CD14-positive monocyte (primary cell): ENCODE data around the gene ADH4. TPM values are rescaled to one million over a fixed set of nuclear protein-coding genes. Genes with fewer than 3 reads are reported as not detected.
"Not testable (repeated sequence)": the region's sequence is repeated elsewhere in the genome, so short reads cannot be mapped to it uniquely, and the experiment has no call there.

ENCODE experiments used
- DNase-seq, 3 donors: peaks; one replicate each; pipeline ENCODE4 v3.0.0-alpha.2; 2011 to 2022
- H2AFZ ChIP-seq: 2 replicates; pipeline ENCODE4 v1.6.0; 2012; ENCODE audit warnings: mild to moderate bottlenecking, low read depth, low read length, inconsistent platforms; ENCODE audit not compliant: insufficient read depth, poor library complexity, severe bottlenecking
- H3K27ac ChIP-seq, 2 donors: 1 replicate in 1 of 2; 2 replicates in 1 of 2; pipeline ENCODE4 v1.5.1; 2012 to 2013; ENCODE audit warnings: low read length in 2 of 2, control low read depth in 1 of 2, inconsistent platforms in 1 of 2, low read depth in 1 of 2, mild to moderate bottlenecking in 1 of 2
- H3K27me3 ChIP-seq, 2 donors: one replicate each; pipeline versions ENCODE4 v1.6.0 to v1.6.1; 2011 to 2013; ENCODE audit warnings: low read length in 2 of 2; ENCODE audit not compliant: control insufficient read depth in 2 of 2, insufficient read depth in 2 of 2
- H3K36me3 ChIP-seq, 2 donors: replicated peaks in 1 of 2; 1 replicate in 1 of 2; 2 replicates in 1 of 2; pipeline versions ENCODE4 v1.5.1 to v1.6.1; 2012 to 2013; ENCODE audit warnings: low read length in 2 of 2, control low read depth in 1 of 2, inconsistent platforms in 1 of 2, mild to moderate bottlenecking in 1 of 2; ENCODE audit not compliant: insufficient read depth in 2 of 2, control insufficient read depth in 1 of 2
- H3K4me1 ChIP-seq, 2 donors: 1 replicate in 1 of 2; 2 replicates in 1 of 2; pipeline versions ENCODE4 v1.5.1 to v1.6.1; 2012 to 2013; ENCODE audit warnings: low read length in 2 of 2, control low read depth in 1 of 2, inconsistent platforms in 1 of 2, mild to moderate bottlenecking in 1 of 2, moderate library complexity in 1 of 2; ENCODE audit not compliant: insufficient read depth in 2 of 2, control insufficient read depth in 1 of 2
- H3K4me2 ChIP-seq: replicated peaks from 2 replicates; pipeline ENCODE3; 2012; ENCODE audit warnings: low read length, moderate library complexity, mild to moderate bottlenecking; ENCODE audit not compliant: poor library complexity, severe bottlenecking; ENCODE audit errors: extremely low read depth
- H3K4me3 ChIP-seq, 3 experiments: fragments of 200-600 bp in 1 of 3; sonication (generic) in 1 of 3; replicated peaks in 1 of 3; 1 replicate in 2 of 3; 2 replicates in 1 of 3; pipeline ENCODE4 v1.5.1; 2011 to 2013; ENCODE audit warnings: low read length in 3 of 3, mild to moderate bottlenecking in 3 of 3, control low read depth in 2 of 3, low read depth in 2 of 3, inconsistent platforms in 1 of 3, moderate library complexity in 1 of 3
- H3K79me2 ChIP-seq: 2 replicates; pipeline ENCODE4 v1.6.0; 2012; ENCODE audit warnings: mild to moderate bottlenecking, control low read depth, inconsistent platforms, low read length, moderate library complexity; ENCODE audit not compliant: insufficient read depth
- H3K9ac ChIP-seq: 2 replicates; pipeline ENCODE4 v1.6.0; 2017; ENCODE audit warnings: low read length, mild to moderate bottlenecking; ENCODE audit not compliant: insufficient read depth, poor library complexity, severe bottlenecking
- H3K9me3 ChIP-seq, 2 donors: replicated peaks in 1 of 2; 1 replicate in 1 of 2; 2 replicates in 1 of 2; pipeline versions ENCODE4 v1.5.1 to v1.6.1; 2012 to 2013; ENCODE audit warnings: low read length in 2 of 2, control low read depth in 1 of 2; ENCODE audit not compliant: control insufficient read depth in 1 of 2, insufficient read depth in 1 of 2
- H4K20me1 ChIP-seq: 2 replicates; pipeline ENCODE4 v1.6.0; 2012; ENCODE audit warnings: mild to moderate bottlenecking, low read length, control low read depth, moderate library complexity; ENCODE audit not compliant: insufficient read depth
- H3K27ac Mint-ChIP-seq, 7 donors: one replicate each; pipeline ENCODE4 v1.8.0; 2020; ENCODE audit warnings: mild to moderate bottlenecking in 7 of 7, mixed read lengths in 7 of 7, moderate library complexity in 6 of 7, inconsistent platforms in 2 of 7
- H3K27me3 Mint-ChIP-seq, 3 donors: one replicate each; pipeline ENCODE4 v1.8.0; 2021 to 2022; ENCODE audit warnings: low read depth in 3 of 3, mild to moderate bottlenecking in 3 of 3, mixed read lengths in 3 of 3, moderate library complexity in 3 of 3, inconsistent platforms in 1 of 3
- H3K36me3 Mint-ChIP-seq, 2 donors: one replicate each; pipeline ENCODE4 v1.8.0; 2020; ENCODE audit warnings: mixed read lengths in 2 of 2, inconsistent platforms in 1 of 2, mild to moderate bottlenecking in 1 of 2
- H3K4me1 Mint-ChIP-seq: one replicate; pipeline ENCODE4 v1.8.0; 2020; ENCODE audit warnings: mild to moderate bottlenecking, mixed read lengths
- H3K4me3 Mint-ChIP-seq, 2 donors: one replicate each; pipeline ENCODE4 v1.8.0; 2020; ENCODE audit warnings: mild to moderate bottlenecking in 2 of 2, mixed read lengths in 2 of 2, moderate library complexity in 1 of 2
- H3K9me3 Mint-ChIP-seq, 7 donors: one replicate each; pipeline ENCODE4 v1.8.0; 2020 to 2022; ENCODE audit warnings: mixed read lengths in 7 of 7, mild to moderate bottlenecking in 6 of 7, moderate library complexity in 6 of 7, inconsistent platforms in 2 of 7
- WGBS: methylation state at CpG from one replicate; pipeline ENCODE4 v1.1.5; 2013; ENCODE audit warnings: missing lambda C conversion rate; ENCODE audit not compliant: insufficient coverage; 5-methylcytosine and 5-hydroxymethylcytosine counted together
- intact Hi-C, 2 donors: fragments of 100-400 bp; cut with micrococcal nuclease; formaldehyde crosslinking; loops; one replicate each; pipeline versions ENCODE4 v1.15.0 to v1.15.1; 2023
- polyA minus RNA-seq: library from RNA; depleted of rRNA, polyadenylated mRNA; stranded (reverse); fragments of >200 nt; gene quantifications from 2 replicates; pipeline ENCODE4 v1.2.3, GENCODE V29; 2012
- polyA plus RNA-seq, 3 donors: library from polyadenylated mRNA; depleted of rRNA in 1 of 3; unstranded in 2 of 3; stranded (reverse) in 1 of 3; fragments of 300-500 nt in 2 of 3; fragments of >200 nt in 1 of 3; fragmentation: Illumina TruSeq in 2 of 3; gene quantifications; 1 replicate in 2 of 3; 2 replicates in 1 of 3; pipeline ENCODE4 v1.2.3, GENCODE V29; 2012 to 2021
- total RNA-seq, 12 experiments: library from RNA in 1 of 12; stranded (reverse) in 1 of 12; fragments of 120-200 nt in 1 of 12; gene quantifications; one replicate each; pipeline ENCODE4 v1.2.4 and lab custom pipeline; 2013 to 2026; ENCODE audit warnings: mixed read lengths in 6 of 12, inconsistent platforms in 1 of 12
- TF ChIP-seq, protein P1 (sequence below): fragments of 200-600 bp; IDR thresholded peaks from one replicate; pipeline ENCODE4 v1.8.0; 2022; ENCODE audit warnings: antibody characterized with exemption, mild to moderate bottlenecking

ADH4 gene
- not detected for total RNA-seq (2013)
- polyA plus RNA-seq = not detected
- not detected in 2 replicates for polyA minus RNA-seq
- total RNA-seq (lab: John Stamatoyannopoulos, UW) = 0 to 1.7 (median 0) reads per million in 11 experiments

DNA sequence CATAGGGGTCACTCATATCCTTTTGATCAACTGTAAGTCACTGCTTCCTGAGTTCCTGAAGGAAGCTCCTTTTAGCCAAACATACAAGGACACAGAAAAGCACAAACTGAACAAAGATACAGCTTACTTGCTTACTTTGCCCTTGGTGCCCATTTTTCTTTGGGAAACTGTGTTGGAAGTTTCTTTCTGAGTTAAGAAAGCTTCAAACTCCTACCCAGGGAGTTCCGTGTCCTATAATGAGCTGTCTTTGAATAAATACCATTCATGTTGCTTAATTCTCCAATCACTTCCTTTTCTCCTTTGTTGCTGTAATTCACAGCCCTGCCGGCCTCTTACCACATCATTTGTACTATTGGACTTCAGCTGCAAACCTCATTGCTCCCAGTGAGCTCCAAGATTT, at the start of gene ADH4:
TSS of gene ADH4 (minus strand) at position 228 of the 400 bp plus-strand sequence. CDS start at position 153, 75 bp downstream.
- no peak for DNase-seq
- H3K27ac Mint-ChIP-seq = no peak within 1 kb of the TSS
- no peaks in the 10 kb centered on the region for H3K27me3 Mint-ChIP-seq
- Histone ChIP-seq H4K20me1 (no peaks in the 10 kb centered on the region), H3K4me2 (no peak within 1 kb of the TSS), H3K4me3 (no peak within 1 kb of the TSS), H3K4me1 (no peaks in the 10 kb centered on the region), H3K27ac (no peak within 1 kb of the TSS), H3K9ac (no peak within 1 kb of the TSS), H3K27me3 (no peaks in the 10 kb centered on the region), H2AFZ (no peak within 1 kb of the TSS), H3K36me3 (no peaks in the 10 kb centered on the region), H3K79me2 (no peaks in the 10 kb centered on the region), H3K9me3 (no peaks in the 10 kb centered on the region)
- no peak within 1 kb of the TSS for H3K4me3 Mint-ChIP-seq
- TF ChIP-seq, protein P1, sequence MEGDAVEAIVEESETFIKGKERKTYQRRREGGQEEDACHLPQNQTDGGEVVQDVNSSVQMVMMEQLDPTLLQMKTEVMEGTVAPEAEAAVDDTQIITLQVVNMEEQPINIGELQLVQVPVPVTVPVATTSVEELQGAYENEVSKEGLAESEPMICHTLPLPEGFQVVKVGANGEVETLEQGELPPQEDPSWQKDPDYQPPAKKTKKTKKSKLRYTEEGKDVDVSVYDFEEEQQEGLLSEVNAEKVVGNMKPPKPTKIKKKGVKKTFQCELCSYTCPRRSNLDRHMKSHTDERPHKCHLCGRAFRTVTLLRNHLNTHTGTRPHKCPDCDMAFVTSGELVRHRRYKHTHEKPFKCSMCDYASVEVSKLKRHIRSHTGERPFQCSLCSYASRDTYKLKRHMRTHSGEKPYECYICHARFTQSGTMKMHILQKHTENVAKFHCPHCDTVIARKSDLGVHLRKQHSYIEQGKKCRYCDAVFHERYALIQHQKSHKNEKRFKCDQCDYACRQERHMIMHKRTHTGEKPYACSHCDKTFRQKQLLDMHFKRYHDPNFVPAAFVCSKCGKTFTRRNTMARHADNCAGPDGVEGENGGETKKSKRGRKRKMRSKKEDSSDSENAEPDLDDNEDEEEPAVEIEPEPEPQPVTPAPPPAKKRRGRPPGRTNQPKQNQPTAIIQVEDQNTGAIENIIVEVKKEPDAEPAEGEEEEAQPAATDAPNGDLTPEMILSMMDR = no peak
- WGBS = no CpG with 5 or more reads among the region's 2 CpGs
- intact Hi-C loops = no loop called here
- H3K9me3 Mint-ChIP-seq = peaks cover 0 to 7% (median 0%) of the 10 kb centered on the region in 7 donors
- H3K4me1 Mint-ChIP-seq = no peaks in the 10 kb centered on the region
- H3K36me3 Mint-ChIP-seq = no peaks in the 10 kb centered on the region

DNA sequence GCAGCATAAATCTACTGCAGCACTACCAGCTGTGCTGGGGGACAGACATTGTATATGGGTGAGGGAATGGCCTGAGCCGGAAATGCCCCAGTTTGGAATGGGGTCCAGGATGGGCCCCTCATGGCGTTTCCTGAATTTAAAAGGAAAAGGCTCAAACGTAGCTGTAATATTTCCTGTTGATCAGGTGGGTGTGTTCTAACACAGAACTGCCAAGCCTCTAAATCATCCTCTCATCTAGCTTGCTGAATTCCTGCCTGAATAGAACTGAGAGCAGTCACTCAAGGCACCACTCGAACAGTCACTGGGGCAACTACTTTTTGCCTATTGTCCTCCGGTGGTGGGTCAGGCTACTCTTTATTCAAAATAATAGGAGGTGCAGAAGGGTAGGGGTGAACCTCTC, 46.2 kb upstream of the ADH4 start:
- Histone ChIP-seq H3K36me3 (no peaks in the 10 kb centered on the region), H2AFZ (no peak overlapping the region), H3K79me2 (no peaks in the 10 kb centered on the region), H3K27ac (no peak overlapping the region), H3K4me2 (no peak overlapping the region), H4K20me1 (no peaks in the 10 kb centered on the region), H3K4me3 (no peak overlapping the region), H3K4me1 (no peaks in the 10 kb centered on the region), H3K27me3 (no peaks in the 10 kb centered on the region), H3K9me3 (peaks cover 23 to 46% of the 10 kb centered on the region in 2 donors), H3K9ac (no peak overlapping the region)
- peaks cover 13 to 42% (median 36%) of the 10 kb centered on the region in 7 donors for H3K9me3 Mint-ChIP-seq
- no peak for DNase-seq
- no peak overlapping the region for H3K4me3 Mint-ChIP-seq
- H3K27ac Mint-ChIP-seq = no peak overlapping the region
- H3K27me3 Mint-ChIP-seq = no peaks in the 10 kb centered on the region
- TF ChIP-seq, protein P1 = no peak
- H3K4me1 Mint-ChIP-seq = no peaks in the 10 kb centered on the region
- H3K36me3 Mint-ChIP-seq = no peaks in the 10 kb centered on the region
- 91% methylated on average over 1 of the region's 5 CpGs for whole genome bisulfite sequencing
- intact Hi-C loops = no loop called here

DNA sequence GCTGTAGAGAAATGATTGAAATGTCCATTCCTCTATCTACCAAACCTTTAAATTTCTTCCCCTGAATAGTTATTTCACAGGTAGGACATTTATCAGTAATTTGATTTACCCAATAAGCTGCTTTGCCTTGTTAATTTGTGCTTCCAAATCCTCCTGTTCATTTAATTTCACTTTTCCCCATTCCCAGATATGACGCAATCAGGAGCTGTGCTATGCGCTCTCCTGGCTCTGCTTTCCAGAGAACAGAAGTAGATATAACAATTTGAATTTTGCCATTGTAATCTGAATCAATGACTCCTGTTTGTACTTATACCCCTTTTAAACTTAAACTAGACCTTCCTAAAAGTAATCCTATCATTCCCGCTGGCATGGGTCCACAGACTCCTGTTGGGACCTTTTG, 45.8 kb upstream of the ADH4 start:
- H2AFZ ChIP-seq, intact Hi-C loops, H3K36me3 ChIP-seq, H3K36me3 Mint-ChIP-seq, H3K27me3 ChIP-seq, H3K4me3 Mint-ChIP-seq, H3K27ac Mint-ChIP-seq, H3K4me2 ChIP-seq, H4K20me1 ChIP-seq, H3K4me1 ChIP-seq, H3K4me1 Mint-ChIP-seq, H3K27me3 Mint-ChIP-seq, H3K9ac ChIP-seq, H3K4me3 ChIP-seq, DNase-seq, H3K79me2 ChIP-seq, H3K27ac ChIP-seq: not testable (repeated sequence)
- WGBS = no CpG with 5 or more reads among the region's 3 CpGs
- H3K9me3 ChIP-seq = peaks cover 24 to 44% of the 10 kb centered on the region in 2 donors
- H3K9me3 Mint-ChIP-seq = peaks cover 14 to 46% (median 34%) of the 10 kb centered on the region in 7 donors
